Caco-2 (cell line): ENCODE results near the gene SLIT3. TPM values are rescaled to one million over a fixed set of nuclear protein-coding genes. Genes with fewer than 3 reads are reported as not detected.

Experiments
- BruUV-seq: library from RNA; stranded (reverse); fragments of 400-500 nt; replicated peaks from 2 replicates; lab custom pipeline; 2021; lab: Mats Ljungman, UMichigan
- CTCF ChIA-PET: fragments of 300-600 bp; sonication (Branson Sonifier 250); formaldehyde crosslinking; loops from one replicate; lab custom pipeline; 2022; ENCODE audit warnings: antibody characterized with exemption; lab: Charles Lee
- POLR2A ChIA-PET: fragments of 300-600 bp; sonication (Branson Sonifier 250); formaldehyde crosslinking; loops from one replicate; lab custom pipeline; 2022; ENCODE audit warnings: antibody characterized with exemption; lab: Charles Lee
- DNase-seq, 2 experiments: peaks; one replicate each; pipeline versions ENCODE4 v3.0.0 to v3.0.0-alpha.2; 2020 to 2022
- H3K27me3 ChIP-seq: replicated peaks from 2 replicates; pipeline ENCODE4 v1.6.0; 2011; ENCODE audit warnings: low read length; ENCODE audit not compliant: control insufficient read depth, insufficient read depth
- H3K36me3 ChIP-seq: 2 replicates; pipeline ENCODE4 v1.5.1; 2011; ENCODE audit warnings: low read length; ENCODE audit not compliant: control insufficient read depth, insufficient read depth
- H3K4me1 ChIP-seq: fragments of 250-450 bp; sonication (Bioruptor Pico); 2 replicates; pipeline ENCODE4 v1.5.1; 2020; ENCODE audit warnings: mild to moderate bottlenecking
- H3K4me3 ChIP-seq: 2 replicates; pipeline ENCODE4 v1.5.1; 2011; ENCODE audit warnings: low read depth, mild to moderate bottlenecking, control low read depth, low read length
- H3K9me3 ChIP-seq: fragments of 250-450 bp; sonication (Bioruptor Pico); 2 replicates; pipeline ENCODE4 v1.5.1; 2020; ENCODE audit warnings: mild to moderate bottlenecking, moderate library complexity
- H3K27ac Mint-ChIP-seq: one replicate; pipeline ENCODE4 v1.8.0; 2022; ENCODE audit warnings: mixed read lengths; ENCODE audit not compliant: unreplicated experiment
- H3K27me3 Mint-ChIP-seq: one replicate; pipeline ENCODE4 v1.8.0; 2022; ENCODE audit warnings: mixed read lengths; ENCODE audit not compliant: insufficient read depth, unreplicated experiment
- H3K36me3 Mint-ChIP-seq: one replicate; pipeline ENCODE4 v1.8.0; 2022; ENCODE audit warnings: mild to moderate bottlenecking, mixed read lengths; ENCODE audit not compliant: insufficient read depth, unreplicated experiment
- H3K4me1 Mint-ChIP-seq: one replicate; pipeline ENCODE4 v1.8.0; 2022; ENCODE audit warnings: low read depth, mixed read lengths; ENCODE audit not compliant: unreplicated experiment
- H3K4me3 Mint-ChIP-seq: one replicate; pipeline ENCODE4 v1.8.0; 2022; ENCODE audit warnings: mild to moderate bottlenecking, moderate library complexity, mixed read lengths; ENCODE audit not compliant: unreplicated experiment
- H3K9me3 Mint-ChIP-seq: one replicate; pipeline ENCODE4 v1.8.0; 2022; ENCODE audit warnings: mixed read lengths; ENCODE audit not compliant: unreplicated experiment
- CTCF ChIP-seq, 2 experiments: fragments of 200-600 bp in 1 of 2; IDR thresholded peaks; 1 replicate in 1 of 2; 2 replicates in 1 of 2; pipeline versions ENCODE4 v1.5.1 to v1.8.0; 2011 to 2022; ENCODE audit warnings: antibody characterized with exemption in 1 of 2, control low read depth in 1 of 2, inconsistent platforms in 1 of 2, low read depth in 1 of 2, low read length in 1 of 2, mild to moderate bottlenecking in 1 of 2, moderate library complexity in 1 of 2; ENCODE audit not compliant: insufficient read depth in 1 of 2, severe bottlenecking in 1 of 2, unreplicated experiment in 1 of 2
- intact Hi-C: fragments of 100-400 bp; cut with micrococcal nuclease; formaldehyde crosslinking; loops from one replicate; pipeline ENCODE4 v1.10.0; 2022; ENCODE audit not compliant: unreplicated experiment
- total RNA-seq: library from RNA; stranded (reverse); gene quantifications from 2 replicates; pipeline ENCODE4 v1.2.3, GENCODE V29; 2022

The SLIT3 gene
- total RNA-seq, 1 experiment from 2014 or later: 2.1 TPM

DNA sequence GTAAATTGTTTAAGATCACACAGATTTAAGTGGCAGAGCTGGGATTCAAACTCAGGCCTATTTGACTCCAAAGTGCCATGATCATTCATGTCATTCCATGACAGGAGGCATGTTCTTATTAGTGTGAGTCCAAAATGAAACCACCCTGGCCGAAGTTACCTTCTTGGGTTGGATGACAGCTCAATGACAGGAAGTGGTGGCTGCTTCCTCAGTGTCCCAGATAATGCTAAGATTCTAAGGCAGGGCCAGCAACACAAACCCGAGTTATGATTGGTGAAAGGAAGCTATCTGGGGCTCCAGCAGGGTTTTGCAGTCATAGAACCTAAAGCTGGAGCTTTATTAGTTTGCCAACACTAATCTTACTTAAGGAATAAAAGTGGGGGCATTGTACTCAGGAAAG, 340.4 kb downstream of the SLIT3 start:
- no peaks in the 10 kb centered on the region for H3K27me3 Mint-ChIP-seq
- ChIA-PET POLR2A (no interaction called here), CTCF (no interaction called here)
- Histone ChIP-seq H3K4me3 (no peak overlapping the region), H3K4me1 (peaks cover 11% of the 10 kb centered on the region; the same call in 1 of the 2 replicates), H3K27me3 (no peaks in the 10 kb centered on the region; the same call in 1 of the 2 replicates), H3K9me3 (no peaks in the 10 kb centered on the region), H3K36me3 (no peaks in the 10 kb centered on the region)
- no peaks in the 10 kb centered on the region for H3K9me3 Mint-ChIP-seq
- TF ChIP-seq CTCF (IDR thresholded peaks at IDR 0.05; ENCODE audit: insufficient read depth in 1 of 2, low read depth in 1 of 2, low read length in 1 of 2, severe bottlenecking in 1 of 2, unreplicated experiment in 1 of 2): no peak
- H3K4me1 Mint-ChIP-seq: peaks cover 10% of the 10 kb centered on the region
- no peak overlapping the region for H3K4me3 Mint-ChIP-seq
- H3K27ac Mint-ChIP-seq: no peak overlapping the region
- H3K36me3 Mint-ChIP-seq: no peaks in the 10 kb centered on the region
- intact Hi-C loops: no loop called here
- no TSS peak for BruUV-seq
- no peak for DNase-seq

- POLR2A ChIA-PET: no interaction called here
- CTCF ChIA-PET: no interaction called here
- DNase-seq: no peak
- no peak overlapping the region for H3K27ac Mint-ChIP-seq
- no peaks in the 10 kb centered on the region for H3K27me3 ChIP-seq
- H3K27me3 Mint-ChIP-seq: no peaks in the 10 kb centered on the region
- H3K36me3 ChIP-seq: no peaks in the 10 kb centered on the region
- TF ChIP-seq CTCF (IDR thresholded peaks at IDR 0.05; ENCODE audit: insufficient read depth in 1 of 2, low read depth in 1 of 2, low read length in 1 of 2, severe bottlenecking in 1 of 2, unreplicated experiment in 1 of 2): no peak
- BruUV-seq: no TSS peak
- H3K4me3 ChIP-seq: no peak overlapping the region
- H3K4me1 ChIP-seq: peaks cover 4% of the 10 kb centered on the region
- no peaks in the 10 kb centered on the region for H3K9me3 ChIP-seq
- H3K9me3 Mint-ChIP-seq: no peaks in the 10 kb centered on the region
- peaks cover 6% of the 10 kb centered on the region for H3K4me1 Mint-ChIP-seq
- H3K36me3 Mint-ChIP-seq: no peaks in the 10 kb centered on the region
- no peak overlapping the region for H3K4me3 Mint-ChIP-seq
- intact Hi-C loops: no loop called here
These were observed 347.6 kb downstream of the SLIT3 start for GRCh38 chr5:168953351-168953750.

- Histone ChIP-seq H3K36me3 (no peaks in the 10 kb centered on the region), H3K9me3 (no peaks in the 10 kb centered on the region), H3K4me1 (peaks cover 4% of the 10 kb centered on the region), H3K27me3 (no peaks in the 10 kb centered on the region), H3K4me3 (no peak overlapping the region)
- H3K36me3 Mint-ChIP-seq: no peaks in the 10 kb centered on the region
- no TSS peak for BruUV-seq
- H3K4me3 Mint-ChIP-seq: no peak overlapping the region
- H3K27me3 Mint-ChIP-seq: no peaks in the 10 kb centered on the region
- TF ChIP-seq CTCF (IDR thresholded peaks at IDR 0.05; ENCODE audit: insufficient read depth in 1 of 2, low read depth in 1 of 2, low read length in 1 of 2, severe bottlenecking in 1 of 2, unreplicated experiment in 1 of 2): no peak
- no peak for DNase-seq
- H3K27ac Mint-ChIP-seq: no peak overlapping the region
- POLR2A ChIA-PET: no interaction called here
- H3K4me1 Mint-ChIP-seq: peaks cover 10% of the 10 kb centered on the region
- no peaks in the 10 kb centered on the region for H3K9me3 Mint-ChIP-seq
- intact Hi-C loops: no loop called here
- CTCF ChIA-PET: no interaction called here
These were observed 348.7 kb downstream of the SLIT3 start for GRCh38 chr5:168952196-168952595.
